Neutrophil (primary cell): ENCODE results near the gene DLX4.

ENCODE experiments used
- H3K27ac ChIP-seq: fragments of 200-600 bp; sonication (generic); 2 replicates; pipeline ENCODE4 v1.5.1; 2016; ENCODE audit warnings: mild to moderate bottlenecking, moderate library complexity
- H3K27me3 ChIP-seq: fragments of 200-600 bp; sonication (generic); 2 replicates; pipeline ENCODE4 v1.6.0; 2016; ENCODE audit warnings: mild to moderate bottlenecking
- H3K36me3 ChIP-seq: fragments of 200-600 bp; sonication (generic); 2 replicates; pipeline ENCODE4 v1.5.1; 2017
- H3K4me1 ChIP-seq, 2 experiments: fragments of 200-600 bp in 1 of 2; sonication (generic) in 1 of 2; 1 replicate in 1 of 2; 2 replicates in 1 of 2; pipeline versions ENCODE4 v1.5.1 to v1.6.1; 2013 to 2016; ENCODE audit warnings: low read depth in 1 of 2, low read length in 1 of 2, mild to moderate bottlenecking in 1 of 2, moderate library complexity in 1 of 2; ENCODE audit not compliant: control insufficient read depth in 1 of 2, insufficient read depth in 1 of 2
- H3K4me3 ChIP-seq, 2 experiments: fragments of 200-600 bp in 1 of 2; sonication (generic) in 1 of 2; 1 replicate in 1 of 2; 2 replicates in 1 of 2; pipeline ENCODE4 v1.5.1; 2013 to 2016; ENCODE audit warnings: low read depth in 1 of 2, low read length in 1 of 2, mild to moderate bottlenecking in 1 of 2, moderate library complexity in 1 of 2
- H3K9me3 ChIP-seq: fragments of 200-600 bp; sonication (generic); 2 replicates; pipeline ENCODE4 v1.5.1; 2016
- TF ChIP-seq, protein P1 (sequence below): fragments of 200-600 bp; sonication (generic); IDR thresholded peaks from 2 replicates; pipeline ENCODE4 v1.5.1; 2016; ENCODE audit warnings: antibody characterized with exemption

Gene DLX4

GRCh38 chr17:49985310-49985990, 16.5 kb downstream of the DLX4 start:
- peaks cover 100% of the 10 kb centered on the region for H3K27me3 ChIP-seq
- H3K4me3 ChIP-seq = no peak overlapping the region
- H3K4me1 ChIP-seq = no peaks in the 10 kb centered on the region
- H3K27ac ChIP-seq = no peak overlapping the region
- no peaks in the 10 kb centered on the region for H3K9me3 ChIP-seq
- TF ChIP-seq, protein P1, sequence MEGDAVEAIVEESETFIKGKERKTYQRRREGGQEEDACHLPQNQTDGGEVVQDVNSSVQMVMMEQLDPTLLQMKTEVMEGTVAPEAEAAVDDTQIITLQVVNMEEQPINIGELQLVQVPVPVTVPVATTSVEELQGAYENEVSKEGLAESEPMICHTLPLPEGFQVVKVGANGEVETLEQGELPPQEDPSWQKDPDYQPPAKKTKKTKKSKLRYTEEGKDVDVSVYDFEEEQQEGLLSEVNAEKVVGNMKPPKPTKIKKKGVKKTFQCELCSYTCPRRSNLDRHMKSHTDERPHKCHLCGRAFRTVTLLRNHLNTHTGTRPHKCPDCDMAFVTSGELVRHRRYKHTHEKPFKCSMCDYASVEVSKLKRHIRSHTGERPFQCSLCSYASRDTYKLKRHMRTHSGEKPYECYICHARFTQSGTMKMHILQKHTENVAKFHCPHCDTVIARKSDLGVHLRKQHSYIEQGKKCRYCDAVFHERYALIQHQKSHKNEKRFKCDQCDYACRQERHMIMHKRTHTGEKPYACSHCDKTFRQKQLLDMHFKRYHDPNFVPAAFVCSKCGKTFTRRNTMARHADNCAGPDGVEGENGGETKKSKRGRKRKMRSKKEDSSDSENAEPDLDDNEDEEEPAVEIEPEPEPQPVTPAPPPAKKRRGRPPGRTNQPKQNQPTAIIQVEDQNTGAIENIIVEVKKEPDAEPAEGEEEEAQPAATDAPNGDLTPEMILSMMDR = no peak
- H3K36me3 ChIP-seq = no peaks in the 10 kb centered on the region

GRCh38 chr17:49986396-49987289, 17.7 kb downstream of the DLX4 start:
- Histone ChIP-seq H3K4me3 (no peak overlapping the region), H3K36me3 (no peaks in the 10 kb centered on the region), H3K4me1 (no peaks in the 10 kb centered on the region), H3K9me3 (no peaks in the 10 kb centered on the region), H3K27ac (no peak overlapping the region), H3K27me3 (peaks cover 100% of the 10 kb centered on the region)
- TF ChIP-seq, protein P1 = no peak

DNA sequence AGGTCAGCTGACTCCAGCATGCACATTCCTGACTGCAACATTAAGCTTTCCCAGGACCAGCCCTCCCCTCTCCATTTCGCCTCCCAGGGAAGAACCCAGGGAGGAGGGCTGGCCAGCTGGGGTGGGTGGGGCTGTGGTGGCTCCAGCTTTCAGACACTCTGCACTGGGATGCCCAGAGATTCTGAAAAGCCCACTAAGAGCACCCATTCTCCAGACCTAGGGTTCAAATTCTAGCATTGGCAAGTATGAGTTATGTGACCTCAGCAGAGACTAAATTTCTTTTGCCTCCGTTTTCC, 18.2 kb downstream of the DLX4 start:
- Histone ChIP-seq H3K4me3 (no peak overlapping the region), H3K9me3 (no peaks in the 10 kb centered on the region), H3K27me3 (peaks cover 100% of the 10 kb centered on the region), H3K36me3 (no peaks in the 10 kb centered on the region), H3K27ac (no peak overlapping the region), H3K4me1 (no peaks in the 10 kb centered on the region)
- TF ChIP-seq, protein P1 = no peak

- Histone ChIP-seq H3K9me3 (no peaks in the 10 kb centered on the region), H3K4me3 (no peak overlapping the region), H3K27me3 (peaks cover 100% of the 10 kb centered on the region), H3K27ac (no peak overlapping the region), H3K4me1 (peaks cover under 1% of the 10 kb centered on the region in 2 experiments), H3K36me3 (no peaks in the 10 kb centered on the region)
- TF ChIP-seq, protein P1 = no peak
These were observed 18.9 kb downstream of the DLX4 start for GRCh38 chr17:49987681-49988441.

DNA sequence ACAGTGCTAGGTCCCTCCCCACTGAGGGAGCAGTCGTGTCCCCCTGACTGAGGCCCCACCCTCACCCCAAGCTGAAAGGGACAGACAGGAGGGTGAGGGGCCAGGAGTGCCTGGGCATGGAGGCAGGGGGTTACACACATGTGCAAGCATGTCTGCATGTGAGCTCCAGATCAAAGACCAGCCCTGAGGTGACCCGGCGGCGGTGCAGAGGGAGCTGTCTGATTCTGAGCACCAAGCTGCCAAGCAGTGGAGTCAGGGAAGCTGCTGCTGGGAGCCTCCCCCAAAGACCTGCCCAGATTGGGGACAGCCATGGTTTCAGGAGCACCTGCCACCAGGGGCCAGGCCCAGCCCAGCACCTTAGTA, 20.5 kb downstream of the DLX4 start:
- peaks cover 100% of the 10 kb centered on the region for H3K27me3 ChIP-seq
- TF ChIP-seq, protein P1 = no peak
- peaks cover 16 to 17% of the 10 kb centered on the region in 2 experiments for H3K4me1 ChIP-seq
- H3K4me3 ChIP-seq = no peak overlapping the region
- H3K9me3 ChIP-seq = no peaks in the 10 kb centered on the region
- no peak overlapping the region for H3K27ac ChIP-seq
- H3K36me3 ChIP-seq = no peaks in the 10 kb centered on the region
